T-helper 1 cell treated with Interleukin-12 subunit alpha and Interleukin-12 subunit beta and Interleukin-4 antibody, amounts not matched to agents 30 μg/mL and 1 μg/mL, for 36 hours (primary cell): ENCODE data around the gene VPS35L.

Experiments
- H3K27ac Mint-ChIP-seq: one replicate; pipeline ENCODE4 v1.8.0; 2021; ENCODE audit warnings: mild to moderate bottlenecking, mixed read lengths
- H3K27me3 Mint-ChIP-seq: one replicate; pipeline ENCODE4 v1.8.0; 2021; ENCODE audit warnings: low read depth, mixed read lengths
- H3K36me3 Mint-ChIP-seq: one replicate; pipeline ENCODE4 v1.8.0; 2021; ENCODE audit warnings: low read depth, mixed read lengths
- H3K4me1 Mint-ChIP-seq: one replicate; pipeline ENCODE4 v1.8.0; 2021; ENCODE audit warnings: low read depth, mixed read lengths
- H3K4me3 Mint-ChIP-seq: one replicate; pipeline ENCODE4 v1.8.0; 2021; ENCODE audit warnings: mild to moderate bottlenecking, moderate library complexity, mixed read lengths
- H3K9me3 Mint-ChIP-seq: one replicate; pipeline ENCODE4 v1.8.0; 2021; ENCODE audit warnings: mixed read lengths

Gene VPS35L

DNA sequence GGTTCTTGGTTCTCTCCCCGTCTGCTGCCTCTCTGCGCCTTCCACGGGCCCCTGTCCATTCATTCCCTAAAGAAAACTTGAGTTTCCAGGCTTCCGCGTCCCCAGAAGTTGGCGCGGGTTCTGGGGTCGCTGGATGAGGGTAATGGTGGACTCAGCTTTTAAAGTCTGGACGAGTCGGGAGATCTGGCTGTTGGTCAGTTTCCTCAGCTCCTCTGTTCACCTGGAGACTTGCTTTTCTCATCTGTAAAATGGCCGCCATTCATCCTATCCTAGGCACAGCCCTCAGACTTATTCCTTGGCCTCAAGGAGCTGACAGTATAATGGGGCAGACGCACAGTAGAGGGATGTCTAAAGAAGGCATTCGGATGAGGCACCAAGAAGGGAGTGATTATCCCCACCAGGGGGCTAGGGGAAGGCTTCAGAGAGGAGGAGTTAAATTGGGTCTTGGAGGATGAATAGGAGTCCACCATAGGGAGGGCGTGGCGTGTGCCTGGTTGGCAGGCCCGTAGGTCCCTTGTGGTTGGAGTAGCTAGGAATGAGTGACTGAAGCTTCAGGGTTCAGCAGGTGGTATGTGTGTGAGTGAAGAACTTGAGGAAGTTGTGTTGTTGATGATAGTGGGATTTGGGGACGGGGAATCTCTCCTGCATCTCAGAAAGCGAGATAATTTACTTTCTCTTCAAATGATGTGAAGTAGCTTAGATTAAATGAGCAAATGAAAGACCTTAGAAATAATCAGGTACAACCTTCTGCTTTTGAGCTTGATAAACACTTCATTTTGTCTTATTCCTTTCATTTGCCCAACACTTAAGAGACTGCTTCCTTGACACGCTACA is 652 bp downstream of the VPS35L start:
- no peaks in the 10 kb centered on the region for H3K27me3 Mint-ChIP-seq
- peak overlapping the region; percentile 94 for H3K27ac Mint-ChIP-seq
- peaks cover 10% of the 10 kb centered on the region for H3K36me3 Mint-ChIP-seq
- peaks cover 10% of the 10 kb centered on the region for H3K4me1 Mint-ChIP-seq
- H3K9me3 Mint-ChIP-seq = no peaks in the 10 kb centered on the region
- peak overlapping the region; percentile 97 for H3K4me3 Mint-ChIP-seq

DNA sequence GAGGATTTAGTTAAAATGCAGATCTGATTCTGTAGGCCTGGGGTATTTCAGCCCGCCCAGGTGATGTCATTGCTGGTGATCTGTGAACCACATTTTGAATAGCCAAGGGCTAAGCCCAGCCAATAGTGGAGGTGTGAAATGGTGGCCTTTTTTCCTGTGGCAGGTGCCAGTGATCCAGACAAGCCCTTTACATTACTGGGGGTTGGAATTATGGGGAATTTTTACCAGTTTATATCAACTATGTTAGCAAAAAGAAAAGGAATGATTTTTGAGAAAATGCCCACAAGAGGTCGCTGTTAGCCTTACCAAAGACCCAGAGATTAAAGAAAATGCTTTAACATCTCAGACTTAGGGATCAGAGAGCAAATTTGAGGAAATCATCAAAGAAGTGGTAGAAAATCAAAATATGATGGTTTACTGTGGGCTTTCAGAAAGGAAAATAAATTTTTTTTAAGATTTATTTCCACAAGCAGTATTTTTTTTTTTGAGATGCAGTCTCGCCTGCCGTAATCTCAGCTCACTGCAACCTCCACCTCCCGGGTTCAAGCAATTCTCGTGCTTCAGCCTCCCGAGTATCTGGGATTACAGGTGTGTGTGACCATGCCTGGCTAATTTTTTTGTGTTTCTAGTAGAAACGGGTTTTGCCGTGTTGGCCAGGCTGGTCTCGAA is 3.9 kb downstream of the VPS35L start:
- H3K9me3 Mint-ChIP-seq = peaks cover 5% of the 10 kb centered on the region
- no peak overlapping the region for H3K27ac Mint-ChIP-seq

DNA sequence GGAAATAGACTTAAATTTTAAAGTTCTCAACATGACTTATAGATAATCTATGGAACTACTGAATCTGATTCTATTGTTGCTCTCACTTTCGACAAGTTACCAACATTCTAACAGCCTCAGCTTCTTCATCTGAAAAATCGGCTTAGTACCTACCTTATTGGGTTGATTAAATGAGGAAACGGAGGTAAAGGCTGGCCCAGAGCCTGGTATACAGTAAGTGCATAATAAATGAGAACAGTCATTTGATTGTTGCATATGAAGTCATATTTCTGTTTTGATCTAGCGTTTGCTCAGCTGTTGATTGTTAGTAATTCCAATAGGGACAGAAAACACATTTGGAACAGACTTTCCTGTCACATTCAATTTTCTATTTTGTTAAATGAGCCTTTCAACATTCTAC is 4.6 kb downstream of the VPS35L start:
- Mint-ChIP-seq H3K9me3 (peaks cover 5% of the 10 kb centered on the region), H3K4me3 (no peak overlapping the region), H3K36me3 (peaks cover 13% of the 10 kb centered on the region), H3K4me1 (peaks cover 10% of the 10 kb centered on the region), H3K27me3 (no peaks in the 10 kb centered on the region), H3K27ac (no peak overlapping the region)

More for the DNA sequence above, 3.9 kb downstream of the VPS35L start:
- H3K36me3 Mint-ChIP-seq = peaks cover 10% of the 10 kb centered on the region
- H3K27me3 Mint-ChIP-seq = no peaks in the 10 kb centered on the region
- H3K4me1 Mint-ChIP-seq = peaks cover 10% of the 10 kb centered on the region
- H3K4me3 Mint-ChIP-seq = no peak overlapping the region

- Mint-ChIP-seq H3K36me3 (peaks cover 13% of the 10 kb centered on the region), H3K4me3 (no peak overlapping the region), H3K4me1 (no peaks in the 10 kb centered on the region), H3K27ac (no peak overlapping the region), H3K27me3 (no peaks in the 10 kb centered on the region), H3K9me3 (peaks cover 5% of the 10 kb centered on the region)
Measured at GRCh38 chr16:19563377-19563776, 7.9 kb downstream of the VPS35L start.

DNA sequence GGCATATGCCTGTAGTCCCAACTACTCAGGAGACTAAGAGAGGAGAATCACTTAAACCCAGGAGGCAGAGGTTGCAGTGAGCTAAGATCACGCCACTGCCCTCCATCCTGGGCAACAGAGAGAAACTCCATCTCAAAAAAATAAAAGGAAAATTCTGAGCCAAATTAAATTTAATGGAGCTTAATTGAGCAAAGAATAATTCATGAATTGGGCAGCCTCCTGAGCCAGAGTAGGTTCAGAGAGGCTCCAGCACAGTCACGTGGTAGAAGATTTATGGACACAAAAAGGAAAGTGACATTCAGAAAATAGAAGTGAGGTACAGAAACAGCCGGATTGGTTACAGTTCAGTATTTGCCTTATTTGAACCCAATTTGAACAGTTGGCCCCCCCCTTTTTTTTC is 10.9 kb downstream of the VPS35L start:
- Mint-ChIP-seq H3K4me1 (no peaks in the 10 kb centered on the region), H3K4me3 (no peak overlapping the region), H3K36me3 (peaks cover 15% of the 10 kb centered on the region), H3K27ac (no peak overlapping the region), H3K27me3 (no peaks in the 10 kb centered on the region), H3K9me3 (peaks cover 5% of the 10 kb centered on the region)

- no peak overlapping the region for H3K4me3 Mint-ChIP-seq
- H3K4me1 Mint-ChIP-seq = no peaks in the 10 kb centered on the region
- H3K36me3 Mint-ChIP-seq = peaks cover 17% of the 10 kb centered on the region
- H3K9me3 Mint-ChIP-seq = peaks cover 5% of the 10 kb centered on the region
- no peak overlapping the region for H3K27ac Mint-ChIP-seq
- no peaks in the 10 kb centered on the region for H3K27me3 Mint-ChIP-seq
Measured at GRCh38 chr16:19567560-19567959, 12.1 kb downstream of the VPS35L start.

DNA sequence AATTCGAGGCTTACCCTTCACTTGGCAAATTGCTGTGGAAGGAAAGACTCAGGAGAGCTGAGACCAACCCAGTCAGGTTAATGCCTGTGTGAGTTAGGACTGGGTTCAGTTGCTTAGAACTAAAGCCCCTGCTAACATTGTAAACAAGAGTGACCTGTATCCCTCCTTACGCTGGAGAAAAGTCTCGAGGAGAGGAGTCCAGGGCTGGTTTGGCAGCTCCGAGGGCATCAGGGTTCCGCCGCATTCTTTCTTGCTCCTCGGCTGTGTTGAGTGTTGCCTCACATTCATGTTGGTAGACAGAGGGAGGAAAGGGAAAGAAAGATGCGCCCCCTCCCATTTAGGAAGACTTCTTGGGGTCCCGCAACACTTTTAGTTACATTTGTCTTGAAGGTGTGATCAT is 18.5 kb downstream of the VPS35L start:
- no peaks in the 10 kb centered on the region for H3K4me1 Mint-ChIP-seq
- H3K27ac Mint-ChIP-seq = no peak overlapping the region
- peaks cover 37% of the 10 kb centered on the region for H3K36me3 Mint-ChIP-seq

DNA sequence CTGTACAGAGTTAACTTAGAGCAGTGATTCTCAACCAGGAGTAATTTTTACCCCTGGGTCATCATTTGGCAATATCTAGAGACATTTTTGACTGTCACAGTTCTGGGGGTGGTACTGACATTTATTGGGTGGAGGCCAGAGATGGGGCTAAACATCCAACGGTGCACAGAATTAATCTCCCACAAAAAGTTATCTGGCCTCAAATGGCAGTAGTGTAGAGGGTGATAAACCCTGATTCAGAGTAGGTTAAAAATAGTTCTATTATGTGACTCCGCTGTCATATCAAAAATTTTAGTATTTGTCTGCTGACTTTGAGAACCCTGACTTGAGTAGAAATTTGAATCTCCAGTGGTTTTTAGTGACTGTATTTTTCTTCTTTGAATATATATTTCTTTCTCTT is 19.1 kb downstream of the VPS35L start:
- H3K27me3 Mint-ChIP-seq = no peaks in the 10 kb centered on the region
- no peaks in the 10 kb centered on the region for H3K4me1 Mint-ChIP-seq
- H3K27ac Mint-ChIP-seq = no peak overlapping the region
- no peaks in the 10 kb centered on the region for H3K9me3 Mint-ChIP-seq
- H3K36me3 Mint-ChIP-seq = peaks cover 39% of the 10 kb centered on the region
- H3K4me3 Mint-ChIP-seq = no peak overlapping the region

More for the DNA sequence above, 18.5 kb downstream of the VPS35L start:
- H3K9me3 Mint-ChIP-seq = no peaks in the 10 kb centered on the region
- H3K27me3 Mint-ChIP-seq = no peaks in the 10 kb centered on the region
- no peak overlapping the region for H3K4me3 Mint-ChIP-seq

- H3K36me3 Mint-ChIP-seq = peaks cover 57% of the 10 kb centered on the region
- H3K4me1 Mint-ChIP-seq = no peaks in the 10 kb centered on the region
- no peaks in the 10 kb centered on the region for H3K27me3 Mint-ChIP-seq
- H3K9me3 Mint-ChIP-seq = no peaks in the 10 kb centered on the region
- H3K4me3 Mint-ChIP-seq = no peak overlapping the region
- H3K27ac Mint-ChIP-seq = no peak overlapping the region
Measured at GRCh38 chr16:19578378-19578971, 23.0 kb downstream of the VPS35L start.

DNA sequence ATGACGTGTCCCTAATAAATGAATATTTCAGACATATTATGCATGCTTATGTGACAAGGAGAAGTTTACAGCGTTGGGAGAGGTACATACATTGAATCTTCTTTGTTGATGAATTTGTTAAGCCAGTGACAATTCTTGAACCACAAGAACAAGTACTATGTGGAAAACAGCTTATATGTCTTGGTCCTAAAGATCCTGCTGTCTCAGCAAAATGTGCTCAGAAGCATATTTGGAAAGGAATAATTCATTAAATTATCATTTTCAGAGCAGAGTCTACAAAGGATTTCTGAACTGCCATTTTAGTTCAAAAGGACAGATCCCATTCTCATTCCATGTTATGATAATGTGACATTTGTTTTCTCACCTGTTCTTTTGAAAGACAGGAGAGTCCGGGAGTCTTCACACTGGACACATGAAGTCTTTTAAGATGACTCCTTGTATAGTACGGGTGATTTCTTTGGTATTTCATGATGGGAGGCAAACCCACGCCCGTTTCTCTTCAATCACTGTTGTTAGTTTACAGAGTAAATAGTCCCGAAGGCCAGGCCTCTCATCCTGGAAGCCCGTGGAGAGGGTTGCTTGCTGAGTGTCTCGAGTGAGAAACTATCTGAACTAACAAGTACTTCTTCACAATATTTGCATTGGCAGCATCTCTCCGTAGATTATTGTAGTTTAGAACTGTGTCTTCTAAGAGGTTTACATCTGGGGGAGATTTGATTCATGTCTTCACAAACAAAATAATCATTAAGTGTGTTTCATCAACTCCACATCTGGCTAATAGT is 26.7 kb downstream of the VPS35L start:
- Mint-ChIP-seq H3K36me3 (peaks cover 46% of the 10 kb centered on the region), H3K4me3 (no peak overlapping the region), H3K27ac (no peak overlapping the region), H3K4me1 (no peaks in the 10 kb centered on the region), H3K27me3 (no peaks in the 10 kb centered on the region), H3K9me3 (no peaks in the 10 kb centered on the region)

DNA sequence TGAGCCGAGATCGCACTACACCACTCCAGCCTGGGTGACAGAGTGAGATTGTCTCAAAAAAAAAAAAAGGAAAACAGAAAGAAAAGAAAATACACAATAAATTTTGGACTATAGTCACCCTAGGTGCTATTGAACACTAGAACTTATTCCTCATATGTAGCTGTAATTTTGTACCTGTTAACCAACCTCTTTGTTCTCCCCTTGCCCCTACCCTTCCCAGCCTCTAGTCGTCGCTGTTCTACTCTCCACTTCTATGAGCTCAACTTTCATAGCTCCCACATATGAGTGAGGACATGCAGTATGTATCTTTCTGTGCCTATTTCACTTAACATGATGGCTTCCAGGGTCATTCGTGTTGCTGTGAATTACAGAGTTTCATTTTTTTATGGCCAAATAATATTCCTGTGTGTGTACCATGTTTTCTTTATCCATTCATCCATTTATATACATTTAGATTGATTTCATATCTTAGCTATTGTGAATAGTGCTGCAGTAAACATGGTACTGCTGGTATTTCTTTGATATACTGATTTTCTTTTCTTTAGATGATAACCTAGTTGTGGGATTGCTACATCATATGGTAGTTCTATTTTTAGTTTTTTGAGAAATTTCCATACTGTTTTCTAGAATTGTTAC is 28.3 kb downstream of the VPS35L start:
- peaks cover 39% of the 10 kb centered on the region for H3K36me3 Mint-ChIP-seq
- no peak overlapping the region for H3K27ac Mint-ChIP-seq
- H3K4me1 Mint-ChIP-seq = no peaks in the 10 kb centered on the region
- H3K9me3 Mint-ChIP-seq = no peaks in the 10 kb centered on the region
- no peak overlapping the region for H3K4me3 Mint-ChIP-seq
- no peaks in the 10 kb centered on the region for H3K27me3 Mint-ChIP-seq

DNA sequence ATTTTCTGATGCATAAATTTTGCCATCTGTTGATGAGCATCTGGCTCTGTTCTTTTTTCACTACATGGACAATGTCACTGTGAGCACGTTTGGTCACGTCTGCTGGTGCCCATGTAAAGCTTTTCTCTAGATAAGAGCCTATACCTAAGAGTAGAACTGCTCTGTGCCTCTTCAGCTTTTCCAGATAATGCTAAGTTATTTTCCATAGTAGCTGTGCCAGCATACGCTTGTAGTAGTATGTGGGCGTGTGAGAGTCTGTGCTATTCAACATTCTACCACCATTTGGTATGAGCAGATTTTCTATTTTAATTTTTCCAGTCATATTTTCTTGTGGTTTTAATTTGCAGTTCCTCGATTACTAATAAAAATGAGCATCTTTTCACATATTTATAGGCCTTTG is 33.2 kb downstream of the VPS35L start:
- Mint-ChIP-seq H3K27me3 (no peaks in the 10 kb centered on the region), H3K4me3 (no peak overlapping the region), H3K36me3 (peaks cover 12% of the 10 kb centered on the region), H3K9me3 (no peaks in the 10 kb centered on the region), H3K27ac (no peak overlapping the region), H3K4me1 (no peaks in the 10 kb centered on the region)

DNA sequence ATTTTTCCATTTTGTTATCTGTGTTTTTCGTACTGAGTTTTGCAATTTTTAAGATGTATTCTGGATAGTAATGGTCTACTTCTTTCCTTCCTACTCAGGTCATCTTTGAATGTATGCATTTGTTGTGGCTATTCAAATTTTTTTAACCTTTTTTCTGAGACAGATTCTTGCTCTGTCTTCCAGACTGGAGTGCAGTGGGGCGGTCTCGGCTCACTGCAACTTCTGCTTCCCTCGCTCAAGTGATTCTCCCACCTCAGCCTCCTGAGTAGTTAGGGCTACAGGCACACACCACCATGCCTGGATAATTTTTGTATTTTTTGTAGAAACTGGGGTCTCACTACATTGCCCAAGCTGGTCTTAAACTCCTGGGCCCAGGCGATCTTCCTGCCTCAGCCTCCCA is 33.6 kb downstream of the VPS35L start:
- Mint-ChIP-seq H3K9me3 (no peaks in the 10 kb centered on the region), H3K4me1 (no peaks in the 10 kb centered on the region), H3K36me3 (peaks cover 10% of the 10 kb centered on the region), H3K27me3 (no peaks in the 10 kb centered on the region), H3K4me3 (no peak overlapping the region), H3K27ac (no peak overlapping the region)

DNA sequence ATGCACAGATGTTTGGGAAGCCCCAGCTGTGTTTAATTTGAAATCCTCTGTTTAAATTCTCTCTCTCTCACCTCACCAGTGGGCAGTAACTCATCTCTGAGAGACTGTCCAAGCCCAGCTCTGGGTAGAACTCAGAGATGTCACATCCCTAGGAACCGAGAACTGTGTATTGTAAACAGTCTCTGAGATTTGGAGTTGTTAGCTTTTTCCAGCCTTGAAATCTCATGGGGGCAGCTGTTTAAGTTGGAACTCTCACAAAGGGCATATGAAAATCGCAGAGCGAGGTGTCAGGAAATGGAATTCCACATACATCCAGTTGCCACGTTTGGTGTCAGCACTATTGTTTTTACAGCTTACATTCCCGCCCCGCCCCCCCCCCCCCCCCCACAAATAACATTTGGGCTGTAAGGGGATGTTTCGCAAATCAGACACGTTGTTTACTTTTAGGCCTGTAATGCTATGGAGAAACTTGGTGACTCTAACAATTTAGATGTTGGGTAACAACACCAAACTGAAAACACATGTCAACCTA is 34.3 kb downstream of the VPS35L start:
- H3K9me3 Mint-ChIP-seq = no peaks in the 10 kb centered on the region
- peaks cover 12% of the 10 kb centered on the region for H3K36me3 Mint-ChIP-seq
- H3K27me3 Mint-ChIP-seq = no peaks in the 10 kb centered on the region
- no peak overlapping the region for H3K27ac Mint-ChIP-seq
- H3K4me3 Mint-ChIP-seq = no peak overlapping the region
- H3K4me1 Mint-ChIP-seq = no peaks in the 10 kb centered on the region
